ENCODE measurements around the gene MED13.

MED13 gene, protein sequence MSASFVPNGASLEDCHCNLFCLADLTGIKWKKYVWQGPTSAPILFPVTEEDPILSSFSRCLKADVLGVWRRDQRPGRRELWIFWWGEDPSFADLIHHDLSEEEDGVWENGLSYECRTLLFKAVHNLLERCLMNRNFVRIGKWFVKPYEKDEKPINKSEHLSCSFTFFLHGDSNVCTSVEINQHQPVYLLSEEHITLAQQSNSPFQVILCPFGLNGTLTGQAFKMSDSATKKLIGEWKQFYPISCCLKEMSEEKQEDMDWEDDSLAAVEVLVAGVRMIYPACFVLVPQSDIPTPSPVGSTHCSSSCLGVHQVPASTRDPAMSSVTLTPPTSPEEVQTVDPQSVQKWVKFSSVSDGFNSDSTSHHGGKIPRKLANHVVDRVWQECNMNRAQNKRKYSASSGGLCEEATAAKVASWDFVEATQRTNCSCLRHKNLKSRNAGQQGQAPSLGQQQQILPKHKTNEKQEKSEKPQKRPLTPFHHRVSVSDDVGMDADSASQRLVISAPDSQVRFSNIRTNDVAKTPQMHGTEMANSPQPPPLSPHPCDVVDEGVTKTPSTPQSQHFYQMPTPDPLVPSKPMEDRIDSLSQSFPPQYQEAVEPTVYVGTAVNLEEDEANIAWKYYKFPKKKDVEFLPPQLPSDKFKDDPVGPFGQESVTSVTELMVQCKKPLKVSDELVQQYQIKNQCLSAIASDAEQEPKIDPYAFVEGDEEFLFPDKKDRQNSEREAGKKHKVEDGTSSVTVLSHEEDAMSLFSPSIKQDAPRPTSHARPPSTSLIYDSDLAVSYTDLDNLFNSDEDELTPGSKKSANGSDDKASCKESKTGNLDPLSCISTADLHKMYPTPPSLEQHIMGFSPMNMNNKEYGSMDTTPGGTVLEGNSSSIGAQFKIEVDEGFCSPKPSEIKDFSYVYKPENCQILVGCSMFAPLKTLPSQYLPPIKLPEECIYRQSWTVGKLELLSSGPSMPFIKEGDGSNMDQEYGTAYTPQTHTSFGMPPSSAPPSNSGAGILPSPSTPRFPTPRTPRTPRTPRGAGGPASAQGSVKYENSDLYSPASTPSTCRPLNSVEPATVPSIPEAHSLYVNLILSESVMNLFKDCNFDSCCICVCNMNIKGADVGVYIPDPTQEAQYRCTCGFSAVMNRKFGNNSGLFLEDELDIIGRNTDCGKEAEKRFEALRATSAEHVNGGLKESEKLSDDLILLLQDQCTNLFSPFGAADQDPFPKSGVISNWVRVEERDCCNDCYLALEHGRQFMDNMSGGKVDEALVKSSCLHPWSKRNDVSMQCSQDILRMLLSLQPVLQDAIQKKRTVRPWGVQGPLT (N-terminal part only)

GRCh38 chr17:62064791-62065563, at the start of gene MED13:
TSS of gene MED13 (minus strand) at chr17:62065278. CDS start at chr17:62065205, 73 bp downstream.
- DNase-seq (ENCODE audit: low spot score) = peak; percentile 40

DNA sequence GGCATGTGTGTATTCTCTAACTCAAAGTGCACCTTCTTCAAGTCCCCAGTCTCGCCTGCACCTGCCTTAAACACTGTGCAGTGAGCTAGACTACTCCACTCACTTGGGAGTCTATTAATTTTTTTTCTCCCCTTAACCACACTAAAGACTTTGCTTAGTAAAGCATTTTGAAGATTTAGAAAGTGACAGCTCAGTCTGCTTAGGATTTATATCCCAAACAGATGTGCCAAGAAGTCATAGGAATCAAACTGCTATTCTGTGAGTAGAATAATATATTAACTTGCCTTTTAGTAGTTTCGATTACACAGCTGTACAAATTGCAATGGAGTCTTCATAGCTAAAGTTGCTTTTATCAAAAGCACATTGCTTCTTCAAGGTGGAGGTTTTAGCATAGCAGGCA, 47.2 kb upstream of the MED13 start:
- no peak for DNase-seq (ENCODE audit: low spot score)

- DNase-seq (ENCODE audit: low spot score) = no peak
Measured at GRCh38 chr17:62111562-62112171, 46.6 kb upstream of the MED13 start.

GRCh38 chr17:62110923-62111484, 45.9 kb upstream of the MED13 start:
- no peak for DNase-seq (ENCODE audit: low spot score)

DNA sequence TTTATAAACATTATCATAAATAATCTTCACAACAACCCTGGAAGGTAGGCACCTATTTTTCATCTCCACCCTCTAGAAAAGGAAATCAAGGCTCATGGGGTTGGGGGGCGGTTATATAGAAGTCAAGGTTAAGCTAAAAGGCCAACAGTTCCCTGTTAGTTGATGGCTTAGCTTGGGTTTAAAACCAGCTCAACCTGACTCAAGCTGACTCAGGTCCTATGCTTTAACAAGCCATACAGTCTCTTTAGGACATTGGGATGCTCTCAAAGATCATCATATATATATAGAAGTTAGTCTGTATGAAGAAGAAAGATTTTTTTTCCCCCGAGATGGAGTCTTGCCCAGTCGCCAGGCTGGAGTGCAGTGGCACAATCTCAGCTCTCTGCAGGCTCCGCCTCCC, 44.8 kb upstream of the MED13 start:
- no peak for DNase-seq (ENCODE audit: low spot score)

DNA sequence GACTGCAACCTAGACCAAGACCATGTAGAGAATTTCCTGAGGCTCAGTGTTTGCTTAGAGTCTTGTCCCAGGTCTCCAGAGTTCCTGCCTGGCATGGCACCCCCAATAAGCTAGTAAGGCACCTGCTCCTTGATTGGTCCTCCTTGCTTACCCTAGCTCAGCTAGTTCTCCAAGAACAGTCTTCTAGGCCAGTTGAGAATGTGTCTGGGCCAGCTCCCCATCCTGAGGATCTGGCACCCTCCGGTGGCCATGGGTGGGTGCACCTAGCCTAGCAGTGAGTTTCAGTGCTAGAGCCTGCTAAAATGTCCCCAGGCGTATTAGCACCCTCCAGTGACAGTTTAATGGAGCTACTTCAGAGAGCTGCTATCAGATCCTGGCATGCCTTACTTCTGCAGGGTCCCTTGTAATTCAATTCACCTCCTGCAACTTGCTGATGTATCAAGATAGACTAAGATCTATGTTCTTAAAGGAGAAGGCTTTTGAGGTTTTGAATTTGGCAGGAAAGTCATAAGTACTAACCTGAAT, 44.4 kb upstream of the MED13 start:
- peak; percentile 91 for DNase-seq (ENCODE audit: low spot score)

GRCh38 chr17:62105861-62106260, 40.8 kb upstream of the MED13 start:
- no peak for DNase-seq (ENCODE audit: low spot score)

DNA sequence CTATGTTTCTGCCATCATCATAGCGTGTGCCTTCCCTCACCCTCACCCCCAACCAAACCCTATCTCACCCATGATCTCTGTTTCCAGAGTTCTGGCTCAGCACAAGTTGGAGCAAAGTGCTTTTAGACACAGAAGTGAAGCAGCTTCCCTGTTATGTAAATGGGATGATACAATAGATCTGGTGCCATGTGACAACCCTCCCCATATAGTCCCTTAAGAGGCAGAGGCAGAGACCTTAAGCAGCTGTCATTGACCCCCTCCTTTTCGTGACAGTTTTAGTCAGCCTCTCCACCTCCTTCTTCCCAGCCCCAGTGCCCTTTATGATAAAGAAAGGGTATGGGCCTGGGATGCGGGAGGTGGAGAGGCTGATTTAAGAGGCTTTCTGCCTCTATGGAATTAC, 40.3 kb upstream of the MED13 start:
- no peak for DNase-seq (ENCODE audit: low spot score)

- no peak for DNase-seq (ENCODE audit: low spot score)
Measured at GRCh38 chr17:62101515-62101914, 36.4 kb upstream of the MED13 start.

- DNase-seq (ENCODE audit: low spot score) = no peak
Measured at GRCh38 chr17:62101090-62101489, 36.0 kb upstream of the MED13 start.

GRCh38 chr17:62100055-62100454, 35.0 kb upstream of the MED13 start:
- no peak for DNase-seq (ENCODE audit: low spot score)

DNA sequence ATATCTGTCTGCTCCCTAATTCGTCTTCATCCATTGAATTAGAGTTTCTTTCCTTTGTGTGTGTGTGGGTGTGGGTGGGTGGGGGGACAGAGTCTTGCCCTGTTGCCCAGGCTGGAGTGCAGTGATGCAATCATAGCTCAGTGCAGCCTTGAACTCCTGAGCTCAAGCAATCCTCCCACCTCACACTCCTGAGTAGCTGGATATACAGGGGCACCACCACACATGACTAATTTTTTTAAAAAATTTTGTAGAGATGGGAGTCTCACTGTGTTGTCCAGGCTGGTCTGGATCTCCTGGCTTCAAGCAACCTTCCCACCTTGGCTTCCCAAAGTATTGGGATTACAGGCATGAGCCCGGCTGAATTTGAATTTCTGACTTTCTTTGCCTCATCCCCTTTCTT, 34.5 kb upstream of the MED13 start:
- no peak for DNase-seq (ENCODE audit: low spot score)

GRCh38 chr17:62098623-62099231, 33.6 kb upstream of the MED13 start:
- DNase-seq (ENCODE audit: low spot score) = no peak

DNA sequence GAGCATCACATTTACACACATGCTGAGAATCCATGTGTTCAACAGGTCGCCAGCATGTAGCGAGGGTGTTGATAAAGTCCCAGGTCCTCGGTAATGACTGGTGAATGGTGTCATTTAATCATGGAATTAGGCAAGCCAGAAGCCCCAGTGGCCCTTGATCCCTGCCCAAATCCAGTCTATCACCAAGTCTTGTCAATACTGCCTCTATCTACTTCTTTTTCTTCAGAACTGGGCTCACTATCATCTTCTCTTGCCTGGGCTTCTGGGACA, 31.3 kb upstream of the MED13 start:
- no peak for DNase-seq (ENCODE audit: low spot score)

DNA sequence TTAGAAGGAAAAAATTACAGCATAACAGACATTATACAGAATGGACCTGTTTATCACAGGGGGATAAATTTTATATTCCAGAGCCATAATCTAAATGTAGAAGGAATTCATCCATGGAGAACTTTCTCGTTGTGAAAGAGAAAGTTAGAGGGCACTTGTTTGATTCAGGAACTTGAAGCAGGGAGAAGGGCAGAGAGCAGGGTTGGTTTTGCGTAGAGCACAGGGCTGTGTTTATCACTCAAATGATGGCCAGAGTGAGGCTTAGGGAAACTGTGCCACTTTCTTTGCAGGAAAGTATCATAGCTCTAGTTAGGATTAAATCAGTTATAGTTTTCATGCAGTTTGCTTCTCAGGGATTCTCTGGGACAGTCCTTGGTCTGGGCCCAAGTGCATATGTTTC, 29.1 kb upstream of the MED13 start:
- DNase-seq (ENCODE audit: low spot score) = no peak

DNA sequence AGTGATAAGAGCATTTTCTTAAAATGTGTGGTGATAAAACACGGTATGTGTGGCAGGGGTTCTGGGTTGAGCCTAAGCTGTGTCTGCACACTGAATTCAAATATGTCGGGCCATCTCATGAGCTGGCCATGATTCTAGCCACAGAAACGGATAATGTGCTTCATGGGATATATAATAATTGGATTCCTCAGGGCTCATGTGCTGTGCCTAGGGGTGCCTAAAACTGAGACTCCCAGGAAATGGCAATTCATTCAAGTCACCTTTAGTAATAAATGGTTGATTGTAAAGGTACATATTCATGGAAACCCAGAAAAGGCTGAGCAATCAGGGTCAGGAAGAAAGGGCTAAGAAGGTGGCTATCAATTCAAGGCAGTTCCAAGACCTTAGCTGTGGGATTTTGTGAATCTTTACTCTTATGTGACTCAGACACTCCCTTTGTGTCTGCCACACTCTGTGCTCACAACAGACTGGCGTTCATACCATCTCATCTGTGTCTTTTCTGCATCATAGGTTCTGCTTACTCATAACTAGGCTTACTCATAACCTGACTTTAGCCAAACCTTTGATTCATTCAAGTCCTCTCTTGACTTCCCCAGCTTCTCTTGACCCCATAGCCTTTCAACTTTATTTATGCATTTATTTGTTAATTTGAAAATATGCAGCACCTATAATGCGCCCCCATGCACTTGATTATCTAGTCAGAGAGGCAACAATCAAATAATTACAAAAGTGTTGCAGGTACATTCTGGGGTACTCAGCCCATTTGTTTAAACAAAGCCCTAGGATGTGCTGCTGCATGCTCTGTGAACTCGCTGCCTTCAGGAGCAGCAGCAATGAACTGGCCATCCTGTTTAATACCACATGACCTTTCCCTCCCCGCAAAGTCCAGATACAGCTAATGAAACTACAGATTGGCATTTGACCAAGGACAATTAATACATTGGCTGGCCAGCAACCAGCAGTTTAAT, 28.4 kb upstream of the MED13 start:
- DNase-seq (ENCODE audit: low spot score) = no peak

- DNase-seq (ENCODE audit: low spot score) = no peak
Measured at GRCh38 chr17:62092784-62093183, 27.7 kb upstream of the MED13 start.

GRCh38 chr17:62091804-62092203, 26.7 kb upstream of the MED13 start:
- DNase-seq (ENCODE audit: low spot score) = no peak

DNA sequence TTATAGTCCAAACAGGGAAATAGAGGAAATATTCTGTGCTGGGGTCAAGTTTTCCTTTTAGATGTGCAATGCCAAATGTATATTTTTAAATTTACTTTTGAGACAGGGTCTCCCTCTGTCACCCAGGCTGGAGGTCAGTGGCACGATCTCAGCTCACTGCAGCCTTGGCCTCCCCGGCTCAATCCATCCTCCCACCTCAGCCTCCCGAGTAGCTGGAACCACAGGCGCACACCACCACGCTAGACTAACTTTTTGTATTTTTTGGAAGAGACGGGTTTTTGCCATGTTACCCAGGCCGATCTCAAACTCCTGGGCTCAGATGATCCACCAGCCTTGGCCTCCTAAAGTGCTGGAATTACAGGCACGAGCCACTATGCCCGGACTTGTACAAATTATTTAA, 25.8 kb upstream of the MED13 start:
- DNase-seq (ENCODE audit: low spot score) = no peak

Measured in HuH-7 (cell line).